Right kidney (tissue), 1 donor: ENCODE results near the gene MYO1B.
"Not testable (repeated sequence)": the region's sequence is repeated elsewhere in the genome, so short reads cannot be mapped to it uniquely, and the experiment has no call there.

Experiments
- DNase-seq: peaks from one replicate; pipeline ENCODE4 v3.0.0-alpha.2; 2016

The MYO1B gene

DNA sequence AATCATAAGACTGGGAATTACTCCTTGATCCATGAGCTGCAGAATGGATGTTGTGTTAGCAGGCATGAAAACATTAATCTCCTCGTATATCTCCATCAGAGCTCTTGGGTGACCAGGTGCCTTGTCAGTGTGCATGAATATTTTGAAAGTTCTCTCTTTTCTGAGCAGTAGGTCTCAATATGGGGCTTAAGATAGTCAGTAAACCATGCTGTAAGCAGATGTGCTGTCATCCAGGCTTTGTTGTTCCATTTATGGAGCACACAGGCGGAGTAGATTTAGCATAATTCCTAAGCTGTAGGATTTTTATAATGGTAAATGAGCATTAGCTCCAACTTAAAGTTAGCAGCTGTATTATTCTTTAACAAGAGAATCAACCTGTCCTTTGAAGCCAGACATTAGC lies 160.3 kb downstream of the MYO1B start:
- DNase-seq: no peak

DNA sequence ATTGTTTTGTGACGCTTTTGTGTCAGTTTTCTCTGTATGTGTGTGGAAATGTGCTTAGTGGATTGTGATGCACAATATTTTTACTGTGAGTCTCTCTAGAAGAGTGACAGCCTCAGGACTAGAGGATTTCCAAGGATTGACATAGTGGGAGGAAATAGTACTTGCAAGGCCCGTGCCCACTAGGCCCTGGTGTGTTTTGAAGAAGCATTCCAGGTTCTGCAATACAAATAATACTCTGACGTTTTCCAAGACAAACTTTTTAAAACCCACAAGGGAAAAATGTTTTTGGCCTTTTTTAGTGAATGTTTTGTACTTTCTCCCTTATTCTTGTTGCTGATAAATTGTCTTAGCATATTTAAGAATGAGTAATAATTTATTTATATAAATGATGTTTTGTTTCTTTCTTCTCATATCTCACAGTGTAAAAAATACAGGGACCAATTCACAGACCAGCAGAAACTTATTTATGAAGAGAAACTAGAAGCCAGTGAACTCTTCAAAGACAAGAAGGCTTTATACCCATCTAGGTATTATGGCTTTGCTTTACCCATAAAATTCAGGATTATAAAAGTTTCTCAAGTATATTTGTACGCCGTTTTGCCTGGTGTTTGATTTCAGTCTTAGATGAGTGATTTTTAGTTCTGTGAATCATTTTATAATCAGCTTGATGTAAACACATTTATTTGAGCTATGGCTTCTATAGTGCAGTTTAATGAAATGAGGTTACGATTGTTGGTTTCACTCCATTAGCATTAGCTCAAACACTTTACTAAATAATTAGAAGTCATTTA lies 165.6 kb downstream of the MYO1B start:
- DNase-seq: no peak

DNA sequence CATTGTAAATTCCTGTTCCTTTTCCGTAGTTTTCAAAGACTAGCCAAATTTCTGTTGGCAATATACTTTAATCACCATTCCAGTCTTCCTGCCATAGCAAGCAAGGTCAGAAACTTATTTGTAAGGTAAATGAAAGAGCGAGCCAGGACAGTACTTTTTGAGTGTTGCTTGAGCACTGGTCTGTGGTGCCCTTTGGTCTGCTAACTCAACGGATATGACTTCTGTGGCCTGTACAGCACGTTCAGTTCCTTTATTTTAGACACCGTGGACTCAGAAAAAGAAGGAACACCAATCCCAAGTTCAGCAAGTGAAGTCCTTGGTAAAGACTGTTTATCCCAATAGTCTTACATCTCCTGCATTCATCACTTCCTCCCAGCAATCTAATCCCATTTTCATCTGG lies 166.3 kb downstream of the MYO1B start:
- no peak for DNase-seq

DNA sequence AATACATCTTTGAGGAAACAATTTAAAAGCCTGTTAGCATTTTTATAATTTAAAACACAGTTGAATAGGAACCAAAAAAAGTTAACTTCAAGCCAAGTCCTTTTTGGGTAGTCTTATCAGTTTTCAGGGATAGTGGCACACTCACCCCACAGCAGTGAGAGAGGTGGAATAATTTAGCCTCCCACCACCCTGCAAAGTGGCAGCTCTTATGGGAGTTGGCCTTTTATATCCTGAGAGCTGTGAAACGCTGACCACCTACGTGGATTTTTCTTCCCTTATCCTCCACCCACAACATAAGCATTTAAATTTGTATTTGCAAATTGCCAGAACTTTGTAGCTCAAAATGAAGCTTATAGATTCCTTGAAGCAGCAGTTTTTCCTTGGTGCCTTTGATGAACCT lies 167.1 kb downstream of the MYO1B start:
- no peak for DNase-seq

DNA sequence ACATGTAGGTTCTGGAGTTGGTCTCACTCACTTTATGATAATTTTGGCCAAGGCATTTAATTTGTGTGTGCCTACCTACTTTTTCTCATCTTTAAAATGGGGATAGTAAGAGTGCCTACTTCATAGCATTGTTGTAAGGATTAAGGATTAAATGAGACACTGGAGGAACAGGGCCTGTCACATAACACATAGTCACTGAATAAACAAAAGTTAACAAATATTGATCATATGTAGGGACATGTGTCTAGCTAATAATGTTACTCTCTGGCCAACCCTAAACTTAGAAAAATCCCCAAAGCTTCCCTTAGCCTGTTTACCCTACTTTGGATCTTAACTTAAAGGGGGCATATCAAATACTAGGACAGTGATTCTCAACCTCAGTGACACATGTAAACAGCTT lies 169.9 kb downstream of the MYO1B start:
- DNase-seq: no peak

DNA sequence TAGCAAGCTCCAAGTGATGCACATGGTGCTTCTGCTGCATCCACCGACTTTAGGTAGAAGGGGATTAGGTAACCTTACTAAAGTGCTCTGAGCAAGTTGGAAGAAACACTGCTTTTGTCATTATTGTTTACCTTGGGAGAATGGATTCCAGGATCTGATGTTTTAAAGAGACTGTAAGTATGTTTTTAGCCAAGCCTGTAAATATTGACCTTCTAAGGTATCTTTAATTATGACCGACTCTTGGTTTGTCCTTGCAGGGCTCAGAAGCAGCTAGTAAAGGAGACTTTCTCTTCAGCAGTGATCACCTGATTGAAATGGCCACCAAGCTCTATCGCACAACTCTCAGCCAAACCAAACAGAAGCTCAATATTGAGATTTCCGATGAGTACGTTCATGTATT lies 170.7 kb downstream of the MYO1B start:
- DNase-seq: no peak

DNA sequence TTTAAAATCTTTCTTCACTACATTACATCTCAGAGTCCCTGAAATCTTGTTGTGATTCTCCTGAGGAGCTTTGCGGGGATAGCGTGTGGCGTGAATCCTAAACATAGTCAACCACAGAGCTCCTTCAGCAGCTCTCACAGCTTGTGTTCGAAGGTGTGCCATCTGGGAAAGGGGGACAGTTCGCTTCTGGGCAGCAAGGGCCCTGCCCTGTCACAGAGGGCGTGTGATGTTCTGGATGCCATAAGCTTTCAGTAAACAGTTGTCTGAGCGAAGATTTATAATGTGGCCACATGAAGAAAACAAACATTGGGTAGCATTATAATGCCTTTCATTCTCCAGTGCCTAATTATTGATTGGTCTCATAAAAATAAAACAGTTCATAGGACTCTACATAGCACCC lies 172.5 kb downstream of the MYO1B start:
- DNase-seq: no peak

DNA sequence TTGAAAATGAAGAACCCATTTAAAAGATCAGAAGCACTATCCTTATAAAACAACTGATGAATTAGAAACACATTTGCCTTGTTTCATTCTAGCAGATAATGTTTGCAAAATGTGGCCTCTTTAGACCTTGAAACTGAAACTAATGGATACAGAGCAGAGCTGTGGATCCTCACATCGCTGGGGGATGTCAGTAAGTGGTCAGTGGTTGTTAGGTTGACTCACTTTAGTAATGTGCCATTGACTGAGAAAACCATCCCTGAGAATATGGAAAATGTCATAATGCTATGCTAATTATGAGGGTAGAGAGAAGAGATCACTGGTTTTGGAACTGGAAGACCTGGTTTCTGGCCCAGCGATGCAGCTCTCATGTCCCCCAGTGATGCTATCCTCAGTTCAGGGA lies 176.7 kb downstream of the MYO1B start:
- DNase-seq: no peak

DNA sequence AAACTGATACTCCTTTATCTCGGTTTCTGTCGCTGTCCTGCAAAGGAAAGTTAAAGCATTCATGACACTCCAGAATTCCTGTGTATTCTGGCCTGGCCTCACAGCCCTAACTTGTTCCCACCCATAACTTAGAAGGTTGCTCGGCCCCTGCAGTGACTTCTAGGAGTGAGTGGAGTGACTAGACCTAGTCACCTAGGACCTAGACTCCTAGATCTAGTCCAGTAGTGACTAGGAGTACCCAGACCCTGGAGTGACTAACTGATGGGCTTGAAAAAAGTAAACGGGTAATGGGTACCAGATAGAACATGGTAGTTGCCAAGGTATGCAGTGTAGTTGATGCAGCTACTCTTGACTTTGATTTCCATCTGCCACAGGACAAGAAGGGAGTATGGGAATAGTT lies 181.8 kb downstream of the MYO1B start:
- no peak for DNase-seq

DNA sequence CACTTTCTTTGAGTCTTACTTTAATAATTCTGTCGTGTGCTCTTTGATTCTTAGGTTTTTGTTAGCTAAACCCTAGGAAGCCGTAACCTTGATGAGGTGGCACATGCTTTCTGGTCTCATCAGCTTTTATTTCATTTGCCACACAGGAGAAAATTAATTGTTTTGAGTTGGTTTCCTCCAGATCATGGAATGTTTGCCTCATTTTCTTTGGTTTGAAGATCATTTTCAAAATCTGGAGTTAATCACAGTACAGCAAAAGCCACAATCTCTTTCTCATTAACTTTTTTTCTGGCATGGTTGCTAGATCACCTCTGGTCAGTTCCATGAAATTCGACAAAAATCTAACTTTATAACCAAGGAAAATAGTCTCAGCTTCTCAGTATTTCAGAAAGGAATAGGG lies 182.9 kb downstream of the MYO1B start:
- DNase-seq: no peak

DNA sequence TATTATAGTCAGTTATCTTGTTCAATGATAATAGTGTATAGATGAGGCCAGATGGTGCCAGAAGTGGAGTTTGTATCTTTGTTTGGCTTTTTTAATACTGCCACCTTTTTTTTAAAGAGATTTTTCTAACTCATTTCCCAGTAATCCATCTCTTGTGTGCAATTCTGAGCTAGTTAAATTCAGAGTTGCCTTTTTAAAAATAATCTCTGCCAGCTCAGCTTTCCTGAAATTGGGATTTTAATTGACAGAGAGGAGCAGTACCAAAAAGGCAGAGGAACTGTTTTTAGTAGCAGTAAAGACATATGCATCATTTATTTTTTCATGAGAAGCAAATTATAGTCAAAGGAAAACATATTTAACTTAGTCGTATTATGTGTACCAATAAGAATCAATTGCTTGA lies 185.3 kb downstream of the MYO1B start:
- no peak for DNase-seq

DNA sequence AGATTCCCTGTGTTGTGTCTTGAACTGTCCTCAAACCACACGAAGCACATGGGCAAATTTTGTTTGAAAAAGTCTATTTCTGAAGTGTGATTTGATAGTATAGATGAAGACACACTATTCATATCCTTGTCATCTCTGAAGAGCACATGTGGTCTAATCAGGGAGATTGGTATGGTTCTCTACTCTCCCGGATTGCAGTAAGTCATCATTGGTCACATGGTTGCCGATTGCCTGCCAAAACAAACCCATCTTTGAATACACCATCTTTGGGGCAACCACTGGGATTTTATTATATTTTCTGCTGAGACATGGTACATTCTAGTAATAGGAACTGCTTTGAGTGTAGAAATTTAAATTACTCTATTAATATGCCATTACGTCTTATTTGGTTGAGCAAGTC lies 186.9 kb downstream of the MYO1B start:
- DNase-seq: no peak

DNA sequence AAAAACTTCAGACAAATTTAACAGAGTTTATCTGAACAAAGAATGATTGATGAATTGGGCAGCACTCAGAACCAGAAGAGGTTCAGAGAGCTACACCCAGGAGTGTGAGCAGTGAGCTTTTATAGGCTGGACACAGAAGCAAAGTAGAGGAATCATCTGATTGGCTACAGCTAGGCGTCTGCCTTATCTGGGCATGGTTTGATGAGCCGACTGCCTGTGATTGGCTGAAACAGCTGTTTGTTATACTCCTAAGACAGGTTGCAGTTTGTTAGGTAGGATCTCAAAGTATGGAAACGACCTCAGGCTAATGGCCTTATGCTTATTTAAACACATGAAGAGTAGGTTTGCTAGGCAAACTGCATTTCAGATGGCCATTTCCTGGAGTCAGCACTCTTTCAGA lies 188.9 kb downstream of the MYO1B start:
- DNase-seq: no peak

DNA sequence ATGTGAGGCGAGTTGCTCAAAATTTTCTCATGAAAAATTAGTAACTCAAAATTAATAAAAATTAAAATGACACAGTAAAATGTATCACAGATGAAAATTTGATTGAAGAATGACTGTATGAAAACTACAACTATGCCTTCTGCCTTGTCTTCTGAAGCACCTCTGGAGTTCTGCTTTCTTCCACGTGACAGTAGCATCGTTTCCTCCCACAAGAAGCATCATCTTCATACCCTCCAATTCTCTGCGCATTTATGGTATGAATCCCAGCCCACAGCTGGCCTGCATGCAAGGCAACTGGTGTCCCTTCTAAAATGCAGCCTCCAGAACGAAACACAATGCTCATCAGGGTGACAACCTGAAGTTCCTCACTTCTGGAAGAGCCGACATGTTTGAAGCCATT lies 189.9 kb downstream of the MYO1B start:
- DNase-seq: no peak

DNA sequence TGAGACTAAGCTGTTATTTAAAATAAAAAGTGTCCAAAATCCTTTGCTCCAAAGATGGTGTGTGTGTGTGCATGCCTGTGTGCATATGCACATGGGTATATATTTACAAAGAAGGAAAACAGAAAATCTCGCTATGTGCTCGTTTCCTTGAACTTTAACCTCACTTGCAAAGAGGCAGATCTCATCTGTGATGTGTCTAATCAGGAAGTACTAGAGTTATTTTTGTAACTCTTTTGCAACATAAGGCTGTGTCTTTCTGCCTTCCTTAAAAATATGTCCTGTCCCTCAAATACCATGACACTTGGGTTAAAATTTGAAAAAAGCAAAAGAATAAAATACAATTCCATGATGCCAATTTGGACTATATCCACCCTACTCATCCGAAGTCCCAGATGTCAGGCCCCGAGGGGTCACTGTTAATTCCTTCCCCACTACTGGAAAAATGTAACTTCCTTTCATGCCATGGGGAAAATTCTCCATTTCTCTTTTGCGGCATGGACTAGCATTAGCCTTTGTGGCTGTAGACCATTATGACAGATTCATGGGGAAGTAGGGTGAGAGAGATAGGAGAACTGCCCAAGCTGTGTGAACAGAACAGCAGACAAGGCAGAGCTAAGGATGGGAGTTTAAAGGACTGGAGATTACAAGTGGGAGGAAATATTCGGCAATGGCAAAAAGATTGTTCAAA lies 191.3 kb downstream of the MYO1B start:
- no peak for DNase-seq

DNA sequence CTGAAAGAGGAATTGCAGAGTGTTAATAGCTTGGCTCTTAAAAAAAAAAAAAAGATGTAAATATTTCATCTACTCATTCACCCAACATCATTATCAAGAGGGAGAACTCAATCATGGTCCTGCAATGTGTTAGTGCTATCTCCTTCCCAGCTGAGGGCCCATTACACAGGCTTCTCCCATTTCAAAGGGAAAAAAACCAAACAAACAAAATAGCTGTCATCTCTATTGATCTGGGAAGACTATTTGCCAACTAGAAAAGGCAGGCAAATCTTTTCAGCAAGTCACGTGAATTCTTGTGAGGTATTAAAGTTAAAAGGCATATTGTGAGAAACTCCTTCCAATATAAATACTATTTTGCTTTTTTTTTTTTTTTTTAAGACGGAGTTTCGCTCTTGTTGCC lies 194.3 kb downstream of the MYO1B start:
- no peak for DNase-seq

DNA sequence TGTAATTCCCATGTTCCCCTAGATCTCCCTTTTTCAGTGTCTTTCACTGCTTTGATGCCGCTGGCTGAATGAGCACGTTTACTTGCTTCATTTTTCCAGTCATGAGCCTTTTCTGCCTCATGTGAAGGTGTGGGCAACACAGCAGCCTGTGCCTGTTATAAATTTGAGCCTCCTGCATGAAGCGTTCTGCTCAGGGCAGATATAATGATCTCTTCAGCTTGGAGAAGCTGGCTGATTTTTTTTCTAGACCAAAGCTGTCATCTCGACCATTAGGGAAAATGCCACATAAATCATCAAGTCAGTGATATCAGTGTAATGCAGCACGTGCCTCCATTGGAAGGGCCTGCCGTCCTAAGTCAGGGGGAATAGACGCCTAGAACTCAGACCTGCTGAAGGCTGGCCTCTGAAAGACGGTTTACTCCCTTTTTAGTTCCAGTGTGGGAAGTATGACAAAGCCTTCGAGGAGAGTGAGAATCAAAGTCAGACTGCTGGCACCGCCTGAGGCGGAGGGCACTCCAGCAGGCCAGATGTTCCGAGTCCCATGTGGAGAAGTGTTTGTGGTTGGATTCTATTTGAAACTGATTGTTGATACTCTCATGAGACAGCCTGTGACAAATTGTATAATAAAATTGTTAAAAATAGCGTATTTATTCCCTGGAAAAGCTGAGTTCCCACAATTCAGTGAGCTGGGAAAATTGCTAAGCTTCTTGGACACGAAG lies 196.5 kb downstream of the MYO1B start:
- no peak for DNase-seq

DNA sequence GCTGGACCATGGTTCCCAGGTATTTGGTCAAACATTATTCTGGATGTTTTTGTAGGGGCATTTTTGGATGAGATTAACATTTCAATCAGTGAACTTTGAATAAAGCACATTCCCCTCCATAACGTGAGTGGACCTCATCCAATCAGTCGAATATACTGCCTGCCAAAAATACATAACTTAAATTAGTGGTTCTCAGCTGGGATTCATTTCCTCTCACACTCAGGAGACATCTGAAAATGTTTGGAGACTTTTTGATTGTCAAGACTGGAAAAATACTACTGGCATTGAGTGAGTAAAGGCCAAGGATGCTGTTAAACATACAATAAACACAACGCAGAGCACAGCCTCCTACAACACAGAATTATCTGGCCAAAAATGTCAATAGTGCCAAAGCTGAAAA lies 198.2 kb downstream of the MYO1B start:
- DNase-seq: no peak

DNA sequence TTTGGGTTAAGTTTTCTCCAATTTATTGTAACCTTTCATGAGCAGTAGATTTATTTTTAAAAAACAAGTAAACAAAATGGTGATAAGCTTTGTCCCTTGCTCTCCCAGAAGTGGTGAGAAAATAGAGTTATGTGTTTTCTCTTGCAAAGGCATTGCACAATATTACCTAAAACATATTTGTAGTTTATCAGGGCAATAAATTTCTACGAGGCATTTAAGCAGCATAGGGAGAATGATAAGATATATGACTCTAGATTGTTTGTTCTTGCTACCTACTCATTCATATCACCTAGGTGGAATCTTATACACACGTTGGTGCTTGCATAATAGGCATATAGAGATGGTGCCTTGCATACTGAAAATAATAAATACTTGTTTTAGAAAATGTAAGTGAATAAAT lies 201.7 kb downstream of the MYO1B start:
- no peak for DNase-seq

DNA sequence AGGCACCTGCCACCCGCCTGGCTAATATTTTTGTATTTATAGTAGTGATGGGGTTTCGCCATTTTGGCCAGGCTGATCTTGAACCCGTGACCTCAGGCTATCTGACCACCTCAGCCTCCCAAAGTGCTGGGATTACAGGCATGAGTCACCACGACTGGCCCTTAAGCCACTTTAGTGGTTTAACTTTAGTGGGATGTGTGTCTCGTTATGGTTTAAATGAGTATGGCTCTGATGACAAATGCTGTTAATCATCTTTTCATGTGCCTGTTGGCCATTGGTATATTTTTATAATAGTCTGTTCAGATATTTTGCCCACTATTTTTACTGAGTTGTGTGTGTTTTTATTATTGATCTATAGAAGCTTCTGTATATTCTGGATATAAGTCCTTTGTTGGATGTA lies 205.9 kb downstream of the MYO1B start:
- DNase-seq: no peak

DNA sequence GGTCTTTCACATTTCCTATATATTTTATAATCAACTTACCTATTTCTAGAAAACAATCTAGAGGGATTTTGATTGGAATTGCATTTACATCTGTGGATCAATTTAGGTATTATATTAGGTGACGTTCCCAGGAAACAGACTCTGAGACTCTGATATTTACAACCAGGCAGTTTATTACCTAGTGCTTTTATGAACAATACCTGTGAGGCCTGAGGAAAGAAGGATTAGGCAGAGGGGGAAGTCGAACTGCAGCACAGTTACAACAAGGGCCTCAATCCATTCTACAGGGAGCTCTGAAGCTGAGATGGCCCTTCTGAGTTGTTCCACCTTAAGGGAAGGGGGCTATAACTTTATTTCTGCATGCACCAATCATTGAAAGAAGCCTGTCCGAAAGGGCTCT lies 206.9 kb downstream of the MYO1B start:
- no peak for DNase-seq

DNA sequence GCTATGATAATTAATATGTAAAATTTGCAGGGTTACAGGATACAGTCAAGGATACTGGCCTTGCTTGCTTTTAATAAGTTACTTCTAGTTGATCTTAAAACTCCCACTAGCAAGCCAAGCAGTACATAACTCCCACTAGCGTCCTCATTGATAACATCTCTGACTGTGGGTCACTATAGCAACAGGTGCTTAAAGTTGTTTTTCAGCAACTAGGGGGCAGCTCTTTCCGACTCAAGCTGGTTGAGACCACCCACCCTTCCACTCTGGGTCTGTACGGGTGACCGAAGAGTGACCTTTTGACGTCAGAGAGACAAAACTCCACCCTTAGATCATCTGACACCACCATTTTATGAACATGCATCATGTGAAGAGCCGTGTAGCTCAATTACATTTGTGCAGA lies 208.6 kb downstream of the MYO1B start:
- peak; percentile 17 for DNase-seq

DNA sequence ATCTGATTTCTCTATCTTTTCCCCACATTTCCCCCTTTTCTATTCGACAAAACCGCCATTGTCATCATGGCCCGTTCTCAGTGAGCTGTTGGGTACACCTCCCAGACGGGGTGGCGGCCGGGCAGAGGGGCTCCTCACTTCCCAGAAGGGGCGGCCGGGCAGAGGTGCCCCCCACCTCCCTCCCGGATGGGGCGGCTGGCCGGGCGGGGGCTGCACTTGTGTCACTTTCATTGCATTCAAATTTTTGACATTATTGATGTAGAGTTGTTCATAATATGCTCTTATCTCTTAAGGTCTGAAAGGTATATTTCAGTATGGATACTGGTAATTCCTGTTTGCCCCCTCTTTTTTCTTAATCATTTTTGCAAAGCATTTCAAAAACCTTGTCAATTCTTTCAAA lies 211.3 kb downstream of the MYO1B start:
- not testable (repeated sequence) for DNase-seq

DNA sequence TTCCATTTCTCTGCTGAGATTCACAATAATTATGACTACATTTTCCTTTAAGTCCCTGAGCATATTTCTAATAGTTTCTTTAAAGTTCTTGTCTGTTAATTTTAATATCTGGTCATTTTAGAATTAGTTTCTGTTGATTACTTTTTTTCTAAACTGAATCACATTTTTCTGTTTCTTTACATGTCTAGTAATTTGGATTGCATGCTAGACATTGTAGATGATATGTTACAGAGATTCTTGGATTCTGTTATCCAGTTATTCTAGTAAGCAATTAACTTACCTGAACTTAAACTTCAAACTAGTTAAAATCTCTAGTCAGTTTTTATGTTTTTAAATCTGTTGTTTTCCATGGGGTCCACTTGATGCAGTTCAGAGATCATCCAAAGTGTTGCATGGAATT lies 214.0 kb downstream of the MYO1B start:
- no peak for DNase-seq
